ENCODE measurements around the gene NDNF. TPM values are rescaled to one million over a fixed set of nuclear protein-coding genes. Genes with fewer than 3 reads are reported as not detected.

NDNF gene
- not detected in 2 replicates for total RNA-seq

DNA sequence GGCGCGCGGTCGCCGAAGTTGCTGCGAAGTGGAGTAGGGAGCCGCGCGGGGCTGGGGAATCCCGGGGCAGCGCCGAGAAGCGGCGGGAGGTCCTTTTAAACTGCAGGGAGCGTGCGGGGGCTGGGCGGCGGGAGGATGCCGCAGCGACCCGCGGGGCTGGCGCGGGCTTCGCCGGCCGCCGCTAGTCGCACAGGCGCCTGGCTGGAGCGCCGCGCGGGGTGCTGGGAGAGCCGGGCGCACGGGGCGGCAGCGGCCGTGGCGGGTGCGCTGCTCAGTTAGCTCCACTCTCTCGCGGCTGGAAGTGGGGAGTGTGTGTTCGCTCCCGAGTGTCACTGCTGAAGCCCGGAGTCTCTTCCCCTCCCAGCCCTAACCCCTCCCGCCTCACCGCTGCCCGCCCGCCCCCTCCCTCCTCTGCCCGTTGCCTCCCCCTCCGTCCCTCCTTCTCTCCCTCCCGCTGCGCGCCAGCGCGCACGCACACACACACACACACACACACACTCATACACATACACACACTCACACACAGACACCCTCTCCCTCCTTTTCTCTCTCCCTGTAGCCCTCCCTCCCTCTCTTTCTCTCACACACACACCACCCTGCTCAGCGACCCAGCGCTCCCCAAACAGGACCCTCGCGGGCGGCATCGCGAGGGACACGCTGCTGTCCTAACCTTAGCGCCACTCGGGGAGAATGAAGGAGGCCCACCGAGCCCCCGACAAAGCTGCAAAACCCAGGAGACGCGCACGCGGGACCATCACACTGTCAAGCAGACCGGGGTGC lies at the start of gene NDNF:
NDNF (minus strand) TSS at position 312 of the 780 bp plus-strand sequence. CDS start 26,698 bp downstream, outside the sequence.

Other genes with a start within 250 kb of the NDNF start
- gene PRDM5, start 149.8 kb downstream of the NDNF start, total RNA-seq, result 5.7 and 6.5 TPM in 2 replicates
- gene TNIP3, start 91.8 kb upstream of the NDNF start, total RNA-seq, result 0.36 and 0.94 TPM in 2 replicates